ENCODE measurements around the gene SULT4A1.

- TF ChIP-seq CTCF (IDR thresholded peaks at IDR 0.05) (no peak), POLR2A (IDR thresholded peaks at IDR 0.05) (no peak)
Measured at GRCh38 chr22:43879901-43880540, 17.7 kb upstream of the SULT4A1 start.

Measured in thyroid gland (tissue), 4 donors.